CD14-positive monocyte (primary cell): ENCODE measurements around the gene SEC61B. TPM values are rescaled to one million over a fixed set of nuclear protein-coding genes. Genes with fewer than 3 reads are reported as not detected.

Source experiments
- DNase-seq, 3 donors: peaks; one replicate each; pipeline ENCODE4 v3.0.0-alpha.2; 2011 to 2022
- H2AFZ ChIP-seq: 2 replicates; pipeline ENCODE4 v1.6.0; 2012; ENCODE audit warnings: mild to moderate bottlenecking, low read depth, low read length, inconsistent platforms; ENCODE audit not compliant: insufficient read depth, poor library complexity, severe bottlenecking
- H3K27ac ChIP-seq, 2 donors: 1 replicate in 1 of 2; 2 replicates in 1 of 2; pipeline ENCODE4 v1.5.1; 2012 to 2013; ENCODE audit warnings: low read length in 2 of 2, control low read depth in 1 of 2, inconsistent platforms in 1 of 2, low read depth in 1 of 2, mild to moderate bottlenecking in 1 of 2
- H3K27me3 ChIP-seq, 2 donors: one replicate each; pipeline versions ENCODE4 v1.6.0 to v1.6.1; 2011 to 2013; ENCODE audit warnings: low read length in 2 of 2; ENCODE audit not compliant: control insufficient read depth in 2 of 2, insufficient read depth in 2 of 2
- H3K36me3 ChIP-seq, 2 donors: replicated peaks in 1 of 2; 1 replicate in 1 of 2; 2 replicates in 1 of 2; pipeline versions ENCODE4 v1.5.1 to v1.6.1; 2012 to 2013; ENCODE audit warnings: low read length in 2 of 2, control low read depth in 1 of 2, inconsistent platforms in 1 of 2, mild to moderate bottlenecking in 1 of 2; ENCODE audit not compliant: insufficient read depth in 2 of 2, control insufficient read depth in 1 of 2
- H3K4me1 ChIP-seq, 2 donors: 1 replicate in 1 of 2; 2 replicates in 1 of 2; pipeline versions ENCODE4 v1.5.1 to v1.6.1; 2012 to 2013; ENCODE audit warnings: low read length in 2 of 2, control low read depth in 1 of 2, inconsistent platforms in 1 of 2, mild to moderate bottlenecking in 1 of 2, moderate library complexity in 1 of 2; ENCODE audit not compliant: insufficient read depth in 2 of 2, control insufficient read depth in 1 of 2
- H3K4me2 ChIP-seq: replicated peaks from 2 replicates; pipeline ENCODE3; 2012; ENCODE audit warnings: low read length, moderate library complexity, mild to moderate bottlenecking; ENCODE audit not compliant: poor library complexity, severe bottlenecking; ENCODE audit errors: extremely low read depth
- H3K4me3 ChIP-seq, 3 experiments: fragments of 200-600 bp in 1 of 3; sonication (generic) in 1 of 3; replicated peaks in 1 of 3; 1 replicate in 2 of 3; 2 replicates in 1 of 3; pipeline ENCODE4 v1.5.1; 2011 to 2013; ENCODE audit warnings: low read length in 3 of 3, mild to moderate bottlenecking in 3 of 3, control low read depth in 2 of 3, low read depth in 2 of 3, inconsistent platforms in 1 of 3, moderate library complexity in 1 of 3
- H3K79me2 ChIP-seq: 2 replicates; pipeline ENCODE4 v1.6.0; 2012; ENCODE audit warnings: mild to moderate bottlenecking, control low read depth, inconsistent platforms, low read length, moderate library complexity; ENCODE audit not compliant: insufficient read depth
- H3K9ac ChIP-seq: 2 replicates; pipeline ENCODE4 v1.6.0; 2017; ENCODE audit warnings: low read length, mild to moderate bottlenecking; ENCODE audit not compliant: insufficient read depth, poor library complexity, severe bottlenecking
- H3K9me3 ChIP-seq, 2 donors: replicated peaks in 1 of 2; 1 replicate in 1 of 2; 2 replicates in 1 of 2; pipeline versions ENCODE4 v1.5.1 to v1.6.1; 2012 to 2013; ENCODE audit warnings: low read length in 2 of 2, control low read depth in 1 of 2; ENCODE audit not compliant: control insufficient read depth in 1 of 2, insufficient read depth in 1 of 2
- H4K20me1 ChIP-seq: 2 replicates; pipeline ENCODE4 v1.6.0; 2012; ENCODE audit warnings: mild to moderate bottlenecking, low read length, control low read depth, moderate library complexity; ENCODE audit not compliant: insufficient read depth
- H3K27ac Mint-ChIP-seq, 7 donors: one replicate each; pipeline ENCODE4 v1.8.0; 2020; ENCODE audit warnings: mild to moderate bottlenecking in 7 of 7, mixed read lengths in 7 of 7, moderate library complexity in 6 of 7, inconsistent platforms in 2 of 7
- H3K27me3 Mint-ChIP-seq, 3 donors: one replicate each; pipeline ENCODE4 v1.8.0; 2021 to 2022; ENCODE audit warnings: low read depth in 3 of 3, mild to moderate bottlenecking in 3 of 3, mixed read lengths in 3 of 3, moderate library complexity in 3 of 3, inconsistent platforms in 1 of 3
- H3K36me3 Mint-ChIP-seq, 2 donors: one replicate each; pipeline ENCODE4 v1.8.0; 2020; ENCODE audit warnings: mixed read lengths in 2 of 2, inconsistent platforms in 1 of 2, mild to moderate bottlenecking in 1 of 2
- H3K4me1 Mint-ChIP-seq: one replicate; pipeline ENCODE4 v1.8.0; 2020; ENCODE audit warnings: mild to moderate bottlenecking, mixed read lengths
- H3K4me3 Mint-ChIP-seq, 2 donors: one replicate each; pipeline ENCODE4 v1.8.0; 2020; ENCODE audit warnings: mild to moderate bottlenecking in 2 of 2, mixed read lengths in 2 of 2, moderate library complexity in 1 of 2
- H3K9me3 Mint-ChIP-seq, 7 donors: one replicate each; pipeline ENCODE4 v1.8.0; 2020 to 2022; ENCODE audit warnings: mixed read lengths in 7 of 7, mild to moderate bottlenecking in 6 of 7, moderate library complexity in 6 of 7, inconsistent platforms in 2 of 7
- CTCF ChIP-seq: fragments of 200-600 bp; IDR thresholded peaks from one replicate; pipeline ENCODE4 v1.8.0; 2022; ENCODE audit warnings: antibody characterized with exemption, mild to moderate bottlenecking
- WGBS: methylation state at CpG from one replicate; pipeline ENCODE4 v1.1.5; 2013; ENCODE audit warnings: missing lambda C conversion rate; ENCODE audit not compliant: insufficient coverage; 5-methylcytosine and 5-hydroxymethylcytosine counted together
- intact Hi-C, 2 donors: fragments of 100-400 bp; cut with micrococcal nuclease; formaldehyde crosslinking; loops; one replicate each; pipeline versions ENCODE4 v1.15.0 to v1.15.1; 2023
- polyA plus RNA-seq, 3 donors: library from polyadenylated mRNA; depleted of rRNA in 1 of 3; unstranded in 2 of 3; stranded (reverse) in 1 of 3; fragments of 300-500 nt in 2 of 3; fragments of >200 nt in 1 of 3; fragmentation: Illumina TruSeq in 2 of 3; gene quantifications; 1 replicate in 2 of 3; 2 replicates in 1 of 3; pipeline ENCODE4 v1.2.3, GENCODE V29; 2012 to 2021

Gene SEC61B
- polyA plus RNA-seq, 3 donors, result 117 to 443 (median 421) TPM

GRCh38 chr9:99222416-99223270, 561 bp downstream of the SEC61B start:
- intact Hi-C loops, result loop anchor here in 1 of 2 donors (5.0 to 10.0 kb wide), 2 partner anchors 602 to 685 kb away; partner anchors contain the start of genes NR4A3 and STX17
- peak overlapping the region; percentile 69 to 82 (median 80) for H3K4me3 ChIP-seq
- H2AFZ ChIP-seq, result peak overlapping the region; percentile 79
- no peaks in the 10 kb centered on the region for H3K9me3 Mint-ChIP-seq
- no peaks in the 10 kb centered on the region for H3K9me3 ChIP-seq
- H3K36me3 ChIP-seq, result peaks cover 25 to 43% of the 10 kb centered on the region in 2 donors
- peaks cover 45 to 54% of the 10 kb centered on the region in 2 donors for H3K36me3 Mint-ChIP-seq
- no peaks in the 10 kb centered on the region for H3K27me3 ChIP-seq
- H3K9ac ChIP-seq, result peak overlapping the region; percentile 90
- H3K4me1 Mint-ChIP-seq, result peaks cover 42% of the 10 kb centered on the region
- WGBS, result 6% methylated on average over 28 of the region's 30 CpGs
- peaks cover 0 to 2% (median 0%) of the 10 kb centered on the region in 3 donors for H3K27me3 Mint-ChIP-seq
- peaks cover 87% of the 10 kb centered on the region for H3K79me2 ChIP-seq
- peak overlapping the region; percentile 83 to 96 for H3K27ac ChIP-seq
- no peak for TF ChIP-seq CTCF
- H4K20me1 ChIP-seq, result peaks cover 61% of the 10 kb centered on the region
- H3K4me1 ChIP-seq, result peaks cover 27 to 38% of the 10 kb centered on the region in 2 donors
- H3K27ac Mint-ChIP-seq, result peak overlapping the region; percentile 97 to 100 (median 100)
- peak overlapping the region; percentile 98 to 100 for H3K4me3 Mint-ChIP-seq
- DNase-seq, result peak in 2 of 3 donors; percentile 6 to 37
- H3K4me2 ChIP-seq, result peak overlapping the region; percentile 87

- DNase-seq, result no peak
- peaks cover 31 to 49% of the 10 kb centered on the region in 2 donors for H3K36me3 ChIP-seq
- H3K27ac Mint-ChIP-seq, result peak overlapping the region in 1 of 7 donors; percentile 99
- H3K9me3 ChIP-seq, result no peaks in the 10 kb centered on the region
- intact Hi-C loops, result loop anchor here in 1 of 2 donors (5.0 to 10.0 kb wide), 2 partner anchors 600 to 683 kb away; partner anchors contain the start of genes NR4A3 and STX17
- no peak for TF ChIP-seq CTCF
- H3K36me3 Mint-ChIP-seq, result peaks cover 49 to 60% of the 10 kb centered on the region in 2 donors
- no peak overlapping the region for H3K4me3 ChIP-seq
- peaks cover 53% of the 10 kb centered on the region for H4K20me1 ChIP-seq
- no peaks in the 10 kb centered on the region for H3K9me3 Mint-ChIP-seq
- H3K4me1 ChIP-seq, result peaks cover 27 to 37% of the 10 kb centered on the region in 2 donors
- 0% methylated on average over 1 of the region's 2 CpGs for WGBS
- H3K27me3 ChIP-seq, result no peaks in the 10 kb centered on the region
- H3K4me3 Mint-ChIP-seq, result no peak overlapping the region
- H3K79me2 ChIP-seq, result peaks cover 76% of the 10 kb centered on the region
- H2AFZ ChIP-seq, result no peak overlapping the region
- peaks cover 38% of the 10 kb centered on the region for H3K4me1 Mint-ChIP-seq
- no peak overlapping the region for H3K9ac ChIP-seq
- H3K4me2 ChIP-seq, result no peak overlapping the region
- no peak overlapping the region for H3K27ac ChIP-seq
- peaks cover 0 to 2% (median 0%) of the 10 kb centered on the region in 3 donors for H3K27me3 Mint-ChIP-seq
These were observed 2.4 kb downstream of the SEC61B start for GRCh38 chr9:99224445-99224844.
